ENCODE results near the gene USP5. TPM values are rescaled to one million over a fixed set of nuclear protein-coding genes. Genes with fewer than 3 reads are reported as not detected.

USP5 gene
- total RNA-seq, 1 experiment from 2014 or later: 107 TPM

- Histone ChIP-seq H3K27ac (ENCODE audit: low read length) (no peak overlapping the region), H3F3A (ENCODE audit: low read length, unreplicated experiment) (no peaks in the 10 kb centered on the region), H3K9me3 (ENCODE audit: low read length) (no peaks in the 10 kb centered on the region), H3K4me2 (ENCODE audit: low read length) (peak overlapping the region; percentile 97), H3K36me3 (ENCODE audit: low read depth, low read length) (peaks cover 8% of the 10 kb centered on the region; the same call in 1 of the 2 replicates), H3K79me2 (ENCODE audit: low read length) (peaks cover 41% of the 10 kb centered on the region), H3K4me3 (ENCODE audit: low read length) (peak overlapping the region; percentile 86), H4K20me1 (ENCODE audit: low read length) (no peaks in the 10 kb centered on the region), H3K9ac (ENCODE audit: low read length) (no peak overlapping the region), H3K9me2 (replicated peaks; ENCODE audit: low read length) (no peaks in the 10 kb centered on the region), H3K4me1 (ENCODE audit: insufficient read depth, low read length) (peaks cover 23% of the 10 kb centered on the region), H2AFZ (ENCODE audit: low read length) (no peak overlapping the region), H3K27me3 (ENCODE audit: low read length) (no peaks in the 10 kb centered on the region)
- no peak for TF ChIP-seq CTCF (conservative IDR thresholded peaks at IDR 0.05; ENCODE audit: low read depth, low read length)
- TF ChIP-seq EZH2phosphoT487 (IDR thresholded peaks at IDR 0.05; ENCODE audit: borderline replicate concordance, low read length): no peak
- no peak for TF ChIP-seq EZH2 (IDR thresholded peaks at IDR 0.05; ENCODE audit: low read length, unreplicated experiment)
- no peak for ATAC-seq
- no peak for DNase-seq
- ChIA-PET CTCF (no interaction called here), POLR2A (ENCODE audit: unreplicated experiment) (no interaction called here)
- intact Hi-C loops (cut with micrococcal nuclease): no loop called here
- BruUV-seq (replicated peaks): no TSS peak
These were observed 2.5 kb upstream of the USP5 start for GRCh38 chr12:6849427-6849826.

- Histone ChIP-seq H3K27ac (ENCODE audit: low read length) (no peak overlapping the region), H3K4me3 (ENCODE audit: low read length) (peak overlapping the region; percentile 86), H3F3A (ENCODE audit: low read length, unreplicated experiment) (no peaks in the 10 kb centered on the region), H2AFZ (ENCODE audit: low read length) (no peak overlapping the region), H3K27me3 (ENCODE audit: low read length) (no peaks in the 10 kb centered on the region), H3K79me2 (ENCODE audit: low read length) (peaks cover 48% of the 10 kb centered on the region), H3K9me2 (replicated peaks; ENCODE audit: low read length) (no peaks in the 10 kb centered on the region), H3K4me2 (ENCODE audit: low read length) (peak overlapping the region; percentile 97), H3K4me1 (ENCODE audit: insufficient read depth, low read length) (peaks cover 23% of the 10 kb centered on the region), H3K9ac (ENCODE audit: low read length) (peak overlapping the region; percentile 79), H4K20me1 (ENCODE audit: low read length) (no peaks in the 10 kb centered on the region), H3K9me3 (ENCODE audit: low read length) (no peaks in the 10 kb centered on the region), H3K36me3 (ENCODE audit: low read depth, low read length) (peaks cover 11% of the 10 kb centered on the region; the same call in 1 of the 2 replicates)
- DNase-seq: no peak
- no peak for ATAC-seq
- TF ChIP-seq EZH2phosphoT487 (IDR thresholded peaks at IDR 0.05; ENCODE audit: borderline replicate concordance, low read length): no peak
- no peak for TF ChIP-seq EZH2 (IDR thresholded peaks at IDR 0.05; ENCODE audit: low read length, unreplicated experiment)
- ChIA-PET POLR2A (ENCODE audit: unreplicated experiment) (no interaction called here), CTCF (no interaction called here)
- intact Hi-C loops (cut with micrococcal nuclease): loop anchor here (5.0 kb wide), 2 partner anchors 98 to 157 kb away; partner anchors contain the start of gene MLF2
- BruUV-seq (replicated peaks): no TSS peak
These were observed 1.9 kb upstream of the USP5 start for GRCh38 chr12:6849976-6850560.

- TF ChIP-seq EZH2 (IDR thresholded peaks at IDR 0.05; ENCODE audit: low read length, unreplicated experiment): no peak
- no peak for TF ChIP-seq EZH2phosphoT487 (IDR thresholded peaks at IDR 0.05; ENCODE audit: borderline replicate concordance, low read length)
- TF ChIP-seq CTCF (conservative IDR thresholded peaks at IDR 0.05; ENCODE audit: low read depth, low read length): no peak
- Histone ChIP-seq H4K20me1 (ENCODE audit: low read length) (no peaks in the 10 kb centered on the region), H3K36me3 (ENCODE audit: low read depth, low read length) (peaks cover 15% of the 10 kb centered on the region; the same call in 1 of the 2 replicates), H3K4me2 (ENCODE audit: low read length) (peak overlapping the region; percentile 97), H3K79me2 (ENCODE audit: low read length) (peaks cover 55% of the 10 kb centered on the region), H3K4me3 (ENCODE audit: low read length) (peak overlapping the region; percentile 86), H3K9me3 (ENCODE audit: low read length) (no peaks in the 10 kb centered on the region), H3K9me2 (replicated peaks; ENCODE audit: low read length) (no peaks in the 10 kb centered on the region), H3K27ac (ENCODE audit: low read length) (peak overlapping the region; percentile 29; the same call in 1 of the 2 replicates), H3F3A (ENCODE audit: low read length, unreplicated experiment) (no peaks in the 10 kb centered on the region), H3K4me1 (ENCODE audit: insufficient read depth, low read length) (peaks cover 23% of the 10 kb centered on the region), H3K27me3 (ENCODE audit: low read length) (no peaks in the 10 kb centered on the region), H3K9ac (ENCODE audit: low read length) (peak overlapping the region; percentile 79), H2AFZ (ENCODE audit: low read length) (peak overlapping the region; percentile 98)
- BruUV-seq (replicated peaks): TSS peak; percentile 74
- intact Hi-C loops (cut with micrococcal nuclease): loop anchor here (5.0 kb wide), 2 partner anchors 98 to 157 kb away; partner anchors contain the start of gene MLF2
- CTCF ChIA-PET: no interaction called here
- DNase-seq (no peak), ATAC-seq (no peak)
- POLR2A ChIA-PET (ENCODE audit: unreplicated experiment): no interaction called here
These were observed 1.2 kb upstream of the USP5 start for GRCh38 chr12:6850796-6851152.

All from PC-3 (cell line).